H1 (cell line): ENCODE data around the gene SCD. TPM values are rescaled to one million over a fixed set of nuclear protein-coding genes. Genes with fewer than 3 reads are reported as not detected.

Source experiments
- CTCF ChIA-PET: fragments of 300-600 bp; sonication (Branson Sonifier 250); formaldehyde crosslinking; loops from one replicate; lab custom pipeline; 2021; ENCODE audit not compliant: partially characterized antibody; lab: Charles Lee
- POLR2A ChIA-PET: fragments of 300-600 bp; sonication (Branson Sonifier 250); formaldehyde crosslinking; loops from one replicate; lab custom pipeline; 2021; ENCODE audit warnings: inconsistent platforms; ENCODE audit not compliant: partially characterized antibody; lab: Charles Lee
- DNase-seq, 2 experiments: peaks; one replicate each; pipeline versions ENCODE4 v3.0.0 to v3.0.0-alpha.2; 2010 to 2022; ENCODE audit warnings: low spot score in 2 of 2, low read depth in 1 of 2, mixed read lengths in 1 of 2
- FAIRE-seq: peaks from 2 replicates; lab custom pipeline; 2011; peaks lifted over from hg19 to GRCh38; lab: Jason Lieb, UNC
- H2AFZ ChIP-seq: 2 replicates; pipeline ENCODE4 v1.8.1; 2012; ENCODE audit warnings: low read length, inconsistent platforms
- H2AK5ac ChIP-seq: 2 replicates; pipeline ENCODE4 v1.6.1; 2013; ENCODE audit warnings: low read depth, low read length
- H2BK120ac ChIP-seq: replicated peaks from 2 replicates; pipeline ENCODE3; 2013; ENCODE audit warnings: low read depth, low read length, inconsistent platforms
- H2BK12ac ChIP-seq: 2 replicates; pipeline ENCODE4 v1.6.1; 2013; ENCODE audit warnings: low read depth, low read length
- H2BK15ac ChIP-seq: 2 replicates; pipeline ENCODE4 v1.6.1; 2013; ENCODE audit warnings: low read length
- H2BK20ac ChIP-seq: 2 replicates; pipeline ENCODE4 v1.6.1; 2013; ENCODE audit warnings: low read length
- H2BK5ac ChIP-seq: 2 replicates; pipeline ENCODE4 v1.6.1; 2013; ENCODE audit warnings: low read depth, low read length
- H3K14ac ChIP-seq: 2 replicates; pipeline ENCODE4 v1.6.1; 2013; ENCODE audit warnings: inconsistent platforms; ENCODE audit not compliant: insufficient read length
- H3K18ac ChIP-seq: 2 replicates; pipeline ENCODE4 v1.6.1; 2013; ENCODE audit warnings: low read length; ENCODE audit errors: extremely low read depth
- H3K23ac ChIP-seq: 2 replicates; pipeline ENCODE4 v1.6.1; 2013; ENCODE audit warnings: inconsistent platforms; ENCODE audit not compliant: insufficient read length
- H3K23me2 ChIP-seq: 2 replicates; pipeline ENCODE4 v1.6.1; 2013; ENCODE audit warnings: low read depth, low read length
- H3K27ac ChIP-seq: 2 replicates; pipeline ENCODE4 v1.6.1; 2011; ENCODE audit warnings: low read depth, low read length, inconsistent platforms
- H3K27me3 ChIP-seq, 4 experiments: replicated peaks in 1 of 4; 1 replicate in 1 of 4; 2 replicates in 3 of 4; pipeline versions ENCODE4 v1.6.1 to v1.8.1; 2011 to 2013; ENCODE audit warnings: low read length in 3 of 4, mild to moderate bottlenecking in 3 of 4, inconsistent platforms in 2 of 4, mixed read lengths in 2 of 4, moderate library complexity in 1 of 4; ENCODE audit not compliant: control insufficient read depth in 3 of 4, insufficient read depth in 3 of 4; ENCODE audit errors: extremely low read depth in 1 of 4
- H3K36me3 ChIP-seq, 4 experiments: 2 replicates each; pipeline versions ENCODE4 v1.6.1 to v1.8.1; 2011 to 2013; ENCODE audit warnings: mild to moderate bottlenecking in 4 of 4, low read length in 3 of 4, moderate library complexity in 2 of 4, control low read depth in 1 of 4, inconsistent platforms in 1 of 4; ENCODE audit not compliant: insufficient read depth in 4 of 4, control insufficient read depth in 2 of 4
- H3K4ac ChIP-seq: replicated peaks from 2 replicates; pipeline ENCODE3; 2013; ENCODE audit warnings: low read length, low read depth, mixed read lengths, inconsistent platforms; ENCODE audit not compliant: insufficient read length
- H3K4me1 ChIP-seq, 4 experiments: replicated peaks in 1 of 4; 1 replicate in 1 of 4; 2 replicates in 3 of 4; pipeline versions ENCODE4 v1.6.1 to v1.8.1; 2011 to 2013; ENCODE audit warnings: low read length in 3 of 4, inconsistent platforms in 2 of 4, mixed read lengths in 1 of 4; ENCODE audit not compliant: insufficient read depth in 4 of 4, control insufficient read depth in 3 of 4
- H3K4me2 ChIP-seq, 2 experiments: 2 replicates each; pipeline versions ENCODE4 v1.6.1 to v1.8.1; 2011 to 2013; ENCODE audit warnings: low read depth in 2 of 2, low read length in 2 of 2, control low read depth in 1 of 2, inconsistent platforms in 1 of 2, mild to moderate bottlenecking in 1 of 2; ENCODE audit not compliant: insufficient read depth in 1 of 2
- H3K4me3 ChIP-seq, 4 experiments: fragments of 200-600, 300-600 bp in 1 of 4; sonication (generic), shearing (Covaris generic), sonication (Bioruptor Twin) in 1 of 4; 2 replicates each; pipeline versions ENCODE4 v1.5.1 to v1.8.1; 2011 to 2016; ENCODE audit warnings: low read length in 4 of 4, low read depth in 3 of 4, control low read depth in 2 of 4, inconsistent platforms in 2 of 4, mild to moderate bottlenecking in 2 of 4, mixed read lengths in 1 of 4, moderate library complexity in 1 of 4; ENCODE audit not compliant: insufficient read depth in 2 of 4; ENCODE audit errors: extremely low read depth in 1 of 4
- H3K56ac ChIP-seq: replicated peaks from 2 replicates; pipeline ENCODE3; 2013; ENCODE audit warnings: low read depth, mild to moderate bottlenecking, mixed read lengths, low read length, inconsistent platforms; ENCODE audit not compliant: insufficient read length
- H3K79me1 ChIP-seq: 2 replicates; pipeline ENCODE4 v1.6.1; 2013; ENCODE audit warnings: low read depth, low read length, control low read depth
- H3K79me2 ChIP-seq, 2 experiments: 2 replicates each; pipeline versions ENCODE4 v1.6.1 to v1.8.1; 2012 to 2013; ENCODE audit warnings: low read length in 2 of 2, mild to moderate bottlenecking in 2 of 2, inconsistent platforms in 1 of 2; ENCODE audit not compliant: insufficient read depth in 2 of 2, control insufficient read depth in 1 of 2
- H3K9ac ChIP-seq, 4 experiments: replicated peaks in 1 of 4; 1 replicate in 1 of 4; 2 replicates in 3 of 4; pipeline versions ENCODE4 v1.6.1 to v1.8.1; 2011 to 2013; ENCODE audit warnings: low read depth in 3 of 4, low read length in 3 of 4, control low read depth in 2 of 4, mild to moderate bottlenecking in 2 of 4, moderate library complexity in 2 of 4, inconsistent platforms in 1 of 4; ENCODE audit errors: extremely low read depth in 1 of 4
- H3K9me3 ChIP-seq, 2 experiments: 2 replicates each; pipeline versions ENCODE4 v1.6.1 to v1.8.1; 2012 to 2013; ENCODE audit warnings: mild to moderate bottlenecking in 2 of 2, moderate library complexity in 2 of 2, control low read depth in 1 of 2, inconsistent platforms in 1 of 2, low read depth in 1 of 2, low read length in 1 of 2, mixed read lengths in 1 of 2; ENCODE audit not compliant: insufficient read depth in 2 of 2
- H4K20me1 ChIP-seq, 2 experiments: replicated peaks in 1 of 2; 2 replicates each; pipeline versions ENCODE3 to v1.8.1; 2011 to 2013; ENCODE audit warnings: inconsistent platforms in 2 of 2, low read length in 2 of 2, mild to moderate bottlenecking in 1 of 2; ENCODE audit not compliant: insufficient read depth in 2 of 2, control insufficient read depth in 1 of 2
- H4K5ac ChIP-seq: 2 replicates; pipeline ENCODE4 v1.6.1; 2013; ENCODE audit warnings: low read length, low read depth, mixed read lengths, inconsistent platforms; ENCODE audit not compliant: insufficient read length
- H4K8ac ChIP-seq: 2 replicates; pipeline ENCODE4 v1.8.0; 2013; ENCODE audit warnings: mild to moderate bottlenecking, moderate library complexity, low read length, inconsistent platforms; ENCODE audit not compliant: insufficient read depth; ENCODE audit errors: extremely low read depth
- H4K91ac ChIP-seq: replicated peaks from 2 replicates; pipeline ENCODE3; 2013; ENCODE audit warnings: low read length, mixed read lengths, inconsistent platforms; ENCODE audit not compliant: insufficient read length
- CBX5 ChIP-seq: fragments of 300-800, 300-1000 bp; sonication (generic); IDR thresholded peaks from 2 replicates; pipeline ENCODE4 v1.7.1; 2016; ENCODE audit warnings: antibody characterized with exemption, low read length, low read depth
- EP300 ChIP-seq, 2 experiments: IDR thresholded peaks; 1 replicate in 1 of 2; 2 replicates in 1 of 2; pipeline ENCODE4 v1.6.1; 2011 to 2012; ENCODE audit warnings: low read depth in 2 of 2, low read length in 2 of 2, mild to moderate bottlenecking in 2 of 2, borderline replicate concordance in 1 of 2, inconsistent platforms in 1 of 2, moderate library complexity in 1 of 2
- JUN ChIP-seq: IDR thresholded peaks from 2 replicates; pipeline ENCODE4 v1.6.1; 2011; ENCODE audit warnings: low read depth, mild to moderate bottlenecking, improper control_type of control experiment, low read length
- WGBS, 2 experiments: shearing (Covaris generic) in 1 of 2; methylation state at CpG; one replicate each; pipeline versions ENCODE4 v1.1.6 to v1.1.7; 2013 to 2015; ENCODE audit warnings: low lambda C conversion rate in 2 of 2, mixed read lengths in 2 of 2, inconsistent platforms in 1 of 2, low coverage in 1 of 2, missing lambda C conversion rate in 1 of 2; ENCODE audit not compliant: insufficient replicate concordance in 2 of 2, insufficient coverage in 1 of 2, insufficient read length in 1 of 2; ENCODE audit errors: extremely low coverage in 1 of 2, missing lambda C conversion rate in 1 of 2; 5-methylcytosine and 5-hydroxymethylcytosine counted together
- polyA plus RNA-seq, 7 experiments: library from polyadenylated mRNA; depleted of rRNA in 3 of 7; stranded (reverse) in 5 of 7; unstranded in 2 of 7; fragments of >200 nt in 5 of 7; fragments of 200-250 nt in 2 of 7; gene quantifications; 1 replicate in 5 of 7; 2 replicates in 1 of 7; 4 replicates in 1 of 7; pipeline versions ENCODE4 v1.2.1 to v1.2.3, GENCODE V29; 2011 to 2013; ENCODE audit warnings: missing spikeins in 2 of 7, mixed read lengths in 2 of 7
- total RNA-seq: library from RNA; stranded (reverse); fragmentation: NEBNext Ultra II Directional; extraction: Animal tissue kit (Norgen Biotek cat#: 25700); gene quantifications from 2 replicates; pipeline ENCODE4 v1.2.1, GENCODE V29; 2021

The SCD gene
- total and polyA plus RNA-seq, 2 of the 8 experiments (the other 6 are each of a cell fraction or from before 2014, with no cell fraction given) = 397 to 621 TPM

GRCh38 chr10:100380400-100380799, 33.4 kb downstream of the SCD start:
- H2BK5ac ChIP-seq = no peak overlapping the region
- no peak overlapping the region for H4K8ac ChIP-seq
- no peaks in the 10 kb centered on the region for H3K4me1 ChIP-seq
- no peak overlapping the region for H3K27ac ChIP-seq
- no peak overlapping the region for H4K91ac ChIP-seq
- H3K9ac ChIP-seq = no peak overlapping the region
- TF ChIP-seq CBX5 = no peak
- no peak for TF ChIP-seq JUN
- no peak for TF ChIP-seq EP300 (IDR thresholded peaks at IDR 0.05; ENCODE audit: borderline replicate concordance in 1 of 2, low read depth in 2 of 2, low read length in 2 of 2)
- H3K27me3 ChIP-seq = no peaks in the 10 kb centered on the region
- peaks cover 0 to 7% of the 10 kb centered on the region in 2 experiments for H4K20me1 ChIP-seq
- H3K79me1 ChIP-seq = no peaks in the 10 kb centered on the region
- H3K23me2 ChIP-seq = no peaks in the 10 kb centered on the region
- peaks cover 0 to 11% of the 10 kb centered on the region in 2 experiments; a peak in 2 of 4 replicates for H3K79me2 ChIP-seq
- H2BK20ac ChIP-seq = no peak overlapping the region
- H3K14ac ChIP-seq = no peak overlapping the region
- H3K4me3 ChIP-seq = no peak overlapping the region
- DNase-seq = no peak
- no peak overlapping the region for H3K18ac ChIP-seq
- no peak overlapping the region for H2BK15ac ChIP-seq
- H4K5ac ChIP-seq = no peak overlapping the region
- no peak for FAIRE-seq
- ChIA-PET POLR2A (no interaction called here), CTCF (interaction anchor here (0.6 to 1.3 kb wide), 4 partner anchors 27 to 138 kb away, joined by 3 read pairs; no protein-coding TSS in a partner anchor)
- H2AFZ ChIP-seq = no peak overlapping the region
- no peak overlapping the region for H2BK12ac ChIP-seq
- H2AK5ac ChIP-seq = no peak overlapping the region
- H3K56ac ChIP-seq = no peak overlapping the region
- no peak overlapping the region for H3K23ac ChIP-seq
- 97% methylated on average over 3 of the region's 3 CpGs; no CpG with 5 or more reads in 1 of the 2 experiments for WGBS, 2 experiments
- no peaks in the 10 kb centered on the region for H3K9me3 ChIP-seq
- no peak overlapping the region for H3K4me2 ChIP-seq
- H3K4ac ChIP-seq = no peak overlapping the region
- H3K36me3 ChIP-seq = peaks cover 6 to 29% (median 13%) of the 10 kb centered on the region in 4 experiments; a peak in 6 of 8 replicates
- H2BK120ac ChIP-seq = no peak overlapping the region
